HG03460 (cell line): Measurements from ENCODE around the gene VWA5B1.
"Not testable (repeated sequence)": the region's sequence is repeated elsewhere in the genome, so short reads cannot be mapped to it uniquely, and the experiment has no call there.

Experiments used
- ATAC-seq: cut with Tn5 transposase; IDR thresholded peaks from one replicate; pipeline ENCODE4 v1.9.1; 2021; ENCODE audit not compliant: unreplicated experiment

Gene VWA5B1, protein sequence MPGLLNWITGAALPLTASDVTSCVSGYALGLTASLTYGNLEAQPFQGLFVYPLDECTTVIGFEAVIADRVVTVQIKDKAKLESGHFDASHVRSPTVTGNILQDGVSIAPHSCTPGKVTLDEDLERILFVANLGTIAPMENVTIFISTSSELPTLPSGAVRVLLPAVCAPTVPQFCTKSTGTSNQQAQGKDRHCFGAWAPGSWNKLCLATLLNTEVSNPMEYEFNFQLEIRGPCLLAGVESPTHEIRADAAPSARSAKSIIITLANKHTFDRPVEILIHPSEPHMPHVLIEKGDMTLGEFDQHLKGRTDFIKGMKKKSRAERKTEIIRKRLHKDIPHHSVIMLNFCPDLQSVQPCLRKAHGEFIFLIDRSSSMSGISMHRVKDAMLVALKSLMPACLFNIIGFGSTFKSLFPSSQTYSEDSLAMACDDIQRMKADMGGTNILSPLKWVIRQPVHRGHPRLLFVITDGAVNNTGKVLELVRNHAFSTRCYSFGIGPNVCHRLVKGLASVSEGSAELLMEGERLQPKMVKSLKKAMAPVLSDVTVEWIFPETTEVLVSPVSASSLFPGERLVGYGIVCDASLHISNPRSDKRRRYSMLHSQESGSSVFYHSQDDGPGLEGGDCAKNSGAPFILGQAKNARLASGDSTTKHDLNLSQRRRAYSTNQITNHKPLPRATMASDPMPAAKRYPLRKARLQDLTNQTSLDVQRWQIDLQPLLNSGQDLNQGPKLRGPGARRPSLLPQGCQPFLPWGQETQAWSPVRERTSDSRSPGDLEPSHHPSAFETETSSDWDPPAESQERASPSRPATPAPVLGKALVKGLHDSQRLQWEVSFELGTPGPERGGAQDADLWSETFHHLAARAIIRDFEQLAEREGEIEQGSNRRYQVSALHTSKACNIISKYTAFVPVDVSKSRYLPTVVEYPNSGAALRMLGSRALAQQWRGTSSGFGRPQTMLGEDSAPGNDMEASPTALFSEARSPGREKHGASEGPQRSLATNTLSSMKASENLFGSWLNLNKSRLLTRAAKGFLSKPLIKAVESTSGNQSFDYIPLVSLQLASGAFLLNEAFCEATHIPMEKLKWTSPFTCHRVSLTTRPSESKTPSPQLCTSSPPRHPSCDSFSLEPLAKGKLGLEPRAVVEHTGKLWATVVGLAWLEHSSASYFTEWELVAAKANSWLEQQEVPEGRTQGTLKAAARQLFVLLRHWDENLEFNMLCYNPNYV

GRCh38 chr1:20290624-20291597 is at the start of gene VWA5B1:
TSS of gene VWA5B1 (plus strand) at chr1:20290875. CDS start at chr1:20310602, 19,727 bp downstream.
- ATAC-seq, result no peak

GRCh38 chr1:20242890-20243479 is 47.7 kb upstream of the VWA5B1 start:
- ATAC-seq, result no peak

- no peak for ATAC-seq
These were observed 41.6 kb upstream of the VWA5B1 start for GRCh38 chr1:20248971-20249612.

DNA sequence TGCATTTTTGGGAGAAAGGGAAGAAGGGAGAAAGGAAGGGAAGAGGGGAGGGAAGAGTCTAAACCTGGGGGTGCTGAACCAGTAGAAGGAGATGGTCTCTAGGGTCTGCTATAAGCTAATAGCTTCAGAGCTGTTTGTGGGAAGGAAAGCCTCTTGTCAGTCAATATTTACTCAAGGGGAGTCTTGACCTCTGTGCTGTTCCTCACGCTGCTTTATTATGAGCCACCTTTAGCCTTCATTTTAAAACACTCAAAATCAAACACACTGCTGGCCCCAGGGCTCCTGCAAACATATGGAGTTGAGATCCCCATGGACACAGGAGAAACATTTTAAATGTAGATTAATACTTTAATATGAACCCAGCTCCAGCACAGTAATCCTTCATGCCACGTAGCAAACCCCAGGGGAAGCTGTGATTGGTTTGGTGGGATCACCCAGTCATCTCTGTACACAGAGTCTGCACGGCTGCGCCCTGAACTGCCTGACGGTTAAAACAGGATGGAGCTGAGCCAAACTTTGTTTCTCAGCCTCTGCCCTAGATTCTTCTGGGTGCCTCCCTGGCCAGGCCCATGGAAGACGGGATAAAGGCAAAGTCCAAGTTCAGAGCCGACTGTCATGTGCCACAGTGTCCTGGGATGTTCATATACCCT is 40.2 kb upstream of the VWA5B1 start:
- no peak for ATAC-seq

DNA sequence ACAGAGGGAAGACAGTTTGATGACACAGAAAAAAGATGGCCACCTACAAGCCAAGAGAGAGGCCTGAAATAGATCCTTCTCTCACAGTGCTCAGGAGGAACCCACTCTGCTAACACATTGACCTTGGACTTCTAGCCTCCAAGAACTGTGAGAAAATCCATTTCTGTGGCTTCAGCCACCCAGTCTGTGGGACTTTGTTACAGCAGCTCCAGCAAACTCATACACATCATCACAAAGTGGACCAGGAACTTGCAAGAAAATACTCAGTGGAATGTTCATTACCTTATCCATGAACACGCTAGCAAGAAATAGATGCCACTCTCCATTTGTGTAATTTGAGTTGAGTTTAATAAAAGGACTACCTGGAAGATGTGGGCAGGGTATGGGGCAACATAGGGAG is 38.1 kb upstream of the VWA5B1 start:
- no peak for ATAC-seq

GRCh38 chr1:20255666-20256065 is 35.0 kb upstream of the VWA5B1 start:
- ATAC-seq, result no peak

DNA sequence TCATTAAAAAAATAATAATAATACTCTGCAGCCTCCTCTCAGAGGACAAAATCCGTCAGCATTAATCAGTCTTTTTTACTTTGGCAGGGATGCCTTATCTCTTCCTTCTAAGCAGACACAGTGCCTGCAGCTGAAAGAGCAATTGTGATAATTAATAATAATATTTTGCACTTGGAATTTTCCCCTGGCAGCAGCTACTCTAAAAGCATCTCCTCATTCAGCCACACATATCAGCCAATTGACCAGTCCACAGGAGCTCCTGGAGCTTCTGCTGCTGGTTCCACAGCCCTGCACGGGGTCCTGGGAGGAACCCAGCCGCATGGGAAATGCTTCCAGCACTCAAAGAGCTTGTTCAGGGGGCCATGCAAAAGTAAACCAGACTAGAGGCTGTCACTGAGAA is 31.0 kb upstream of the VWA5B1 start:
- no peak for ATAC-seq

DNA sequence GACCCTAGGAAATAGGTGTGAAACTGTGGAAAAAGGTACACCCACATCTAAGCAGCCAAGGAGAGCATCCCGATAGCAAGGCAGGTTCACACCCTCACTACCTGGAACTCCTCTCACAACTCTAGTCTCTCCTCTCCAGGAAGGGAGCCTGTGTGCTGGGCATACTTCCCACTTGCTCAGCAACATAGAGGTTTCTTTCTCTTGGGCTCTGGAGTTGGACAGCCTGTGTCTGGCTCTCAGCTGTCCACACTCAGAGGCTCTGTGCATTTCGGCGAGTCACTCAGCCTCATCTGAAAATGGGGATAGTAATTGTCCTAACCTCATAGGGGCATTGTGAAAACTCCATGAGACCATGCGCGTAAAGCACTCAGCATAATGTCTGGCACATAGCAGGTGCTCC is 29.6 kb upstream of the VWA5B1 start:
- ATAC-seq, result no peak

DNA sequence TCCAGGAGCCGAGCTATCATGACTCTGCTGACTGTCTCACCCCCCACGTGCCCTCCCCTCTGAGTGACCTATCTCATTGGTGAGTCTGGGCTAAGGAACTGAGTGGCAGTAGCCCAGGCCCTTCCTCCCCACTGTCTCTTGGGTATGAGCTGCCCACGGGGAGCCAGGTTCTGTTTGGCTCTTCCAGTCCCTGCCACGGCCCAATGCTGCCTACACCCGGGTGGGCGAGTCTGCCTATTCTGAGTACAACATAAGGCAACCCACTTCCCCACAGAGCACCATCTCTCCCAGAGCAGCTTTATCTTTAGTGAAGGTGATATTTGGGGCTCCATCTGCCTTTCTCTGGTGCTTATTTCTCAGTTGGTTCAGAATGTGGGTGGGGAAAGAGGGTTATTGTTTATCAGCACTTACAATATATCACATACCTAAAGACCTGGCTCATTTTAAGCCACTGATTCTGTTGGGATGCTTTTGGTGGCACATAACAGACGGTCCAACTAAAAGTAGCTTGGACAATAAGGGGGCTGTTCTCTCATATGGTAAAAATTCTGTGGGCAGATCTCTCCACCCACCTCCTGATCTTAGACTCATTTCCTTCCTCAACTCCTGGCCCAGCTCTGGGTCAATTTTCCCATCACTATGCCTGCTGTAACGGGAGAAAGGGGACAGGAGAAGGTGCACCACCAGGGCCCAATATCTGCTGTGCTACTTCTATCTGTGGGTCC is 27.7 kb upstream of the VWA5B1 start:
- no peak for ATAC-seq

- ATAC-seq, result no peak
These were observed 25.4 kb upstream of the VWA5B1 start for GRCh38 chr1:20265250-20265649.

DNA sequence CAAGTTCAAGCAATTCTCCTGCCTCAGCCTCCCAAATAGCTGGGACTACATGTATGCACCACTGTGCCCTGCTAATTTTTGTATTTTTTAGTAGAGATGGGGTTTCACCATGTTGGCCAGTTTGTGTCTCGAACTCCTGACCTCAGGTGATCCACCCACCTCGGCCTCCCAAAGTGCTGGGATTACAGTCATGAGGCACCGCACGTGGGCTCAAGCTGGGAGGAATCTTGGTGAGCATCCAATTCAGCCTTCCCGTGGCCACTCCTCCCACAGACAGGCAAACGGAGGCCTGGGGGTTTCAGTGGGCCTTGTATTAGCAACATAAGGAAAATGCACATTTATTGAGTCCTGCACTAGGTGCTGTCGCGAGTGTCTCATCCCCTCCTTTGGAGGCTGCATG is 24.5 kb upstream of the VWA5B1 start:
- no peak for ATAC-seq

- no peak for ATAC-seq
These were observed 24.0 kb upstream of the VWA5B1 start for GRCh38 chr1:20266642-20267041.

DNA sequence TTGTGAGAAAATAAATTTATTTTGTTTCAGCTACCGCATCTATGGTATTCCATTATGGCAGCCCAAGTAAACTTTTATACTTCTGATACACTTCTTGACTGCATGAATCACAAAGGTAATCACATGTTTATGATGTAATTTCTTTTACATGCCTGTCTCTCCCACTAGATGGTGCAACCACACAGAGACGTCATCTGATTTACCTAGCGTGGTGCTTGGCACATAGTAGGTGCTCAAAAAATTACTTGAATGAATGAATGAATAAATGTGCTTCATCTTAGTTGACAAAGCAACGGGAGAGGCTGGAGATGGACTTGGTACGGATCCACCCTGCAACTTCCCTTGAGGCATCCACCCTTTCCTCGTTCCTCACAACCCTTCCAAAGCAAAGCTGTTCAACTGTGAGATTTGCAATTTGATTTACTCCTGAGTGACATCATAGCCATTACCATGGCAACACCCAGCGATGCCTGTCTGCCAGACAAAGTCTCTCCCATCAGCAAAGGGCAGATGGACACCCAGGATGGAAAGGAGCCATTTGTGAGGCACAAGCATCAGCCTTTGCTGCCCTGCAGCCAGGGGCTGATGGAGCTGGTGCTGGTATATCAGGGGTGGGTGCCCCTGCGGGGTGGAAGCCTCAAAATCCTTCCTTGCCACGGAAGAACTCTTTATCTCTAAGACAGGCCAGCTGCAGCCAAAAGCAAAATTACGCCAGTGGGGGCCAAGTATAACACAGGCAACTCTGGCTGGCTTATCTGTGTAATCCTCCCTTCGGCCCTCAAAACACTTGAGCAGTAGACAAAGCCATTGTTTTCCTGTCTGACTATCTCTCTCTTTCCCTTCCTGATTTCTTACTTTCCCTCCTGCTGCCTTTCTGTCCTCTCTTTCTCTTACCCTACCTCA is 18.9 kb upstream of the VWA5B1 start:
- no peak for ATAC-seq

DNA sequence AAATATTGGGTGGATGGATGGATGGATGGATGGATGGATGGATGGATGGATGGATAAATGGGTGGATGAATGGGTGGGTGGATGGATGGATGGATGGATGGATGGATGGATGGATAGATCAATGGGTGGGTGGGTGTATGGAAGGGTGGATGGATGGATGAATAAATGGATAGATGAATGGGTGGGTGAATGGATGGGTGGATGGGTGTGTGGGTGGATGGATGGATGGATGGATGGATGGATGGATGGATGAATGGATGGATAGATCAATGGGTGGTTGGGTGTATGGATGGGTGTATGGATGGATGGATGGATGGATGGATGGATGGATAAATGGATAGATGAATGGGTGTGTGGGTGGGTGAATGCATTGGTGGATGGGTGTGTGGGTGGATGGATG is 17.0 kb upstream of the VWA5B1 start:
- not testable (repeated sequence) for ATAC-seq

DNA sequence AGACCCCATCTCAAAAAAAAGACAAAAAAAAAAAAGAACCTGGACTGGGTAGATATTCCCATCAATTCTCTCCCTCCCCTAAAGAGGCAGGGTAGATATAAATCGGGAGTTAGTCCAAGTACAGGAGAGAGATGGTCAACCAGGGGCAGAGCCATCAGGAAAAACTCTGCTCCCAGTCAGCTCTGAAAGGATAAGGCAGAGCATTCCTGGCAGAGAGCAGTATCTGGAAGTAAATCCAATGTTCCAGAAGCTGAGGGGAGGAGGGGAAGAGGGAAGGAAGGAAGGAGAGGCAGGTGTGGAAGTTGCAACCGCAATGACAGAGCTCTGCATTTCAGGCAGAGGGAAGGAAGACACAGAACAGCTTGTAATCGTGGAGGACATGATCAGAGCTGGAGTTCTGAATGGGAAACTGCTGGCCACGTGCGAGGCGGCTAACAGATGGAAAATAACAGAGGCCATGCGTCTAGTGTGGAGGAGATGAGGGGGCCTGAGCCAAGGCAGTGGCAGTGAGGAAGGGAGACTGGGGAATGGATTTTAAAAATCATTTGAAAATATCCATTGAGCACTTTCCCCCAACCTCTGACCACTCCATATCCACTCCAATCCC is 15.3 kb upstream of the VWA5B1 start:
- ATAC-seq, result no peak

GRCh38 chr1:20276485-20277159 is 14.1 kb upstream of the VWA5B1 start:
- no peak for ATAC-seq
